ENCODE measurements around the gene TMEM108. TPM values are rescaled to one million over a fixed set of nuclear protein-coding genes. Genes with fewer than 3 reads are reported as not detected.

TMEM108 gene
- total and polyA plus RNA-seq, 3 experiments from 2014 or later: not detected

- Mint-ChIP-seq H3K27me3 (peaks cover 0 to 4% of the 10 kb centered on the region in 2 donors), H3K36me3 (no peaks in the 10 kb centered on the region), H3K9me3 (peaks cover 0 to 3% (median 0%) of the 10 kb centered on the region in 5 donors), H3K27ac (no peak overlapping the region), H3K4me1 (no peaks in the 10 kb centered on the region), H3K4me3 (no peak overlapping the region)
- Histone ChIP-seq H3K4me1 (ENCODE audit: insufficient read depth, low read length) (no peaks in the 10 kb centered on the region), H3K27me3 (ENCODE audit: insufficient read depth, low read length, poor library complexity, severe bottlenecking) (no peaks in the 10 kb centered on the region), H3K27ac (ENCODE audit: low read depth, low read length) (no peak overlapping the region), H3K36me3 (ENCODE audit: insufficient read depth, low read length) (no peaks in the 10 kb centered on the region), H3K4me3 (ENCODE audit: low read length) (no peak overlapping the region), H3K9me3 (ENCODE audit: low read length) (no peaks in the 10 kb centered on the region)
- no peak for DNase-seq
- ChIA-PET POLR2A (no interaction called here), CTCF (no interaction called here)
Measured at GRCh38 chr3:133113526-133113925, 75.3 kb downstream of the TMEM108 start.

GRCh38 chr3:133113927-133114597 is 75.9 kb downstream of the TMEM108 start:
- Mint-ChIP-seq H3K4me3 (no peak overlapping the region), H3K27me3 (peaks cover 0 to 2% of the 10 kb centered on the region in 2 donors), H3K36me3 (no peaks in the 10 kb centered on the region), H3K9me3 (peaks cover 0 to 3% (median 0%) of the 10 kb centered on the region in 5 donors), H3K4me1 (no peaks in the 10 kb centered on the region), H3K27ac (no peak overlapping the region)
- H3K4me1 ChIP-seq (ENCODE audit: insufficient read depth, low read length): no peaks in the 10 kb centered on the region
- DNase-seq: no peak
- no peaks in the 10 kb centered on the region for H3K9me3 ChIP-seq (ENCODE audit: low read length)
- ChIA-PET CTCF (no interaction called here), POLR2A (no interaction called here)
- no peaks in the 10 kb centered on the region for H3K27me3 ChIP-seq (ENCODE audit: insufficient read depth, low read length, poor library complexity, severe bottlenecking)
- no peak overlapping the region for H3K4me3 ChIP-seq (ENCODE audit: low read length)
- H3K36me3 ChIP-seq (ENCODE audit: insufficient read depth, low read length): no peaks in the 10 kb centered on the region
- no peak overlapping the region for H3K27ac ChIP-seq (ENCODE audit: low read depth, low read length)

GRCh38 chr3:133115176-133115575 is 77.0 kb downstream of the TMEM108 start:
- no peaks in the 10 kb centered on the region for H3K27me3 ChIP-seq (ENCODE audit: insufficient read depth, low read length, poor library complexity, severe bottlenecking)
- no peak for DNase-seq
- H3K36me3 Mint-ChIP-seq: no peaks in the 10 kb centered on the region
- no peak overlapping the region for H3K4me3 ChIP-seq (ENCODE audit: low read length)
- no peak overlapping the region for H3K27ac Mint-ChIP-seq
- POLR2A ChIA-PET: no interaction called here
- CTCF ChIA-PET: no interaction called here
- H3K27me3 Mint-ChIP-seq: peaks cover 0 to 2% of the 10 kb centered on the region in 2 donors
- no peaks in the 10 kb centered on the region for H3K4me1 ChIP-seq (ENCODE audit: insufficient read depth, low read length)
- no peak overlapping the region for H3K4me3 Mint-ChIP-seq
- H3K27ac ChIP-seq (ENCODE audit: low read depth, low read length): no peak overlapping the region
- H3K9me3 ChIP-seq (ENCODE audit: low read length): no peaks in the 10 kb centered on the region
- no peaks in the 10 kb centered on the region for H3K4me1 Mint-ChIP-seq
- no peaks in the 10 kb centered on the region for H3K36me3 ChIP-seq (ENCODE audit: insufficient read depth, low read length)
- peaks cover 0 to 3% (median 0%) of the 10 kb centered on the region in 5 donors for H3K9me3 Mint-ChIP-seq

GRCh38 chr3:133117342-133117741 is 79.2 kb downstream of the TMEM108 start:
- Mint-ChIP-seq H3K9me3 (no peaks in the 10 kb centered on the region), H3K4me3 (no peak overlapping the region), H3K27me3 (peaks cover 3 to 5% of the 10 kb centered on the region in 2 donors), H3K36me3 (no peaks in the 10 kb centered on the region), H3K27ac (no peak overlapping the region), H3K4me1 (no peaks in the 10 kb centered on the region)
- Histone ChIP-seq H3K27me3 (ENCODE audit: insufficient read depth, low read length, poor library complexity, severe bottlenecking) (no peaks in the 10 kb centered on the region), H3K36me3 (ENCODE audit: insufficient read depth, low read length) (no peaks in the 10 kb centered on the region), H3K9me3 (ENCODE audit: low read length) (no peaks in the 10 kb centered on the region), H3K27ac (ENCODE audit: low read depth, low read length) (no peak overlapping the region), H3K4me1 (ENCODE audit: insufficient read depth, low read length) (no peaks in the 10 kb centered on the region), H3K4me3 (ENCODE audit: low read length) (no peak overlapping the region)
- no peak for DNase-seq
- POLR2A ChIA-PET: no interaction called here
- CTCF ChIA-PET: no interaction called here

GRCh38 chr3:133119176-133119575 is 81.0 kb downstream of the TMEM108 start:
- Histone ChIP-seq H3K4me1 (ENCODE audit: insufficient read depth, low read length) (no peaks in the 10 kb centered on the region), H3K9me3 (ENCODE audit: low read length) (no peaks in the 10 kb centered on the region), H3K27me3 (ENCODE audit: insufficient read depth, low read length, poor library complexity, severe bottlenecking) (no peaks in the 10 kb centered on the region), H3K4me3 (ENCODE audit: low read length) (no peak overlapping the region), H3K36me3 (ENCODE audit: insufficient read depth, low read length) (no peaks in the 10 kb centered on the region), H3K27ac (ENCODE audit: low read depth, low read length) (no peak overlapping the region)
- CTCF ChIA-PET: no interaction called here
- Mint-ChIP-seq H3K27me3 (peaks cover 3 to 9% of the 10 kb centered on the region in 2 donors), H3K36me3 (no peaks in the 10 kb centered on the region), H3K4me1 (no peaks in the 10 kb centered on the region), H3K27ac (no peak overlapping the region), H3K9me3 (no peaks in the 10 kb centered on the region), H3K4me3 (no peak overlapping the region)
- POLR2A ChIA-PET: no interaction called here
- no peak for DNase-seq

GRCh38 chr3:133121450-133121849 is 83.3 kb downstream of the TMEM108 start:
- ChIA-PET CTCF (no interaction called here), POLR2A (no interaction called here)
- no peaks in the 10 kb centered on the region for H3K27me3 ChIP-seq (ENCODE audit: insufficient read depth, low read length, poor library complexity, severe bottlenecking)
- H3K9me3 Mint-ChIP-seq: no peaks in the 10 kb centered on the region
- H3K36me3 ChIP-seq (ENCODE audit: insufficient read depth, low read length): no peaks in the 10 kb centered on the region
- no peak overlapping the region for H3K27ac Mint-ChIP-seq
- peaks cover 3 to 9% of the 10 kb centered on the region in 2 donors for H3K27me3 Mint-ChIP-seq
- no peaks in the 10 kb centered on the region for H3K9me3 ChIP-seq (ENCODE audit: low read length)
- H3K4me3 Mint-ChIP-seq: no peak overlapping the region
- no peak overlapping the region for H3K4me3 ChIP-seq (ENCODE audit: low read length)
- no peaks in the 10 kb centered on the region for H3K4me1 Mint-ChIP-seq
- no peaks in the 10 kb centered on the region for H3K36me3 Mint-ChIP-seq
- H3K27ac ChIP-seq (ENCODE audit: low read depth, low read length): no peak overlapping the region
- DNase-seq: no peak
- no peaks in the 10 kb centered on the region for H3K4me1 ChIP-seq (ENCODE audit: insufficient read depth, low read length)

GRCh38 chr3:133123636-133124035 is 85.4 kb downstream of the TMEM108 start:
- Mint-ChIP-seq H3K9me3 (no peaks in the 10 kb centered on the region), H3K36me3 (no peaks in the 10 kb centered on the region), H3K27ac (no peak overlapping the region), H3K4me1 (no peaks in the 10 kb centered on the region), H3K27me3 (peaks cover 3 to 9% of the 10 kb centered on the region in 2 donors), H3K4me3 (no peak overlapping the region)
- H3K4me3 ChIP-seq (ENCODE audit: low read length): no peak overlapping the region
- no peaks in the 10 kb centered on the region for H3K4me1 ChIP-seq (ENCODE audit: insufficient read depth, low read length)
- no peaks in the 10 kb centered on the region for H3K9me3 ChIP-seq (ENCODE audit: low read length)
- H3K27me3 ChIP-seq (ENCODE audit: insufficient read depth, low read length, poor library complexity, severe bottlenecking): no peaks in the 10 kb centered on the region
- H3K36me3 ChIP-seq (ENCODE audit: insufficient read depth, low read length): no peaks in the 10 kb centered on the region
- ChIA-PET POLR2A (no interaction called here), CTCF (no interaction called here)
- no peak for DNase-seq
- no peak overlapping the region for H3K27ac ChIP-seq (ENCODE audit: low read depth, low read length)

- peaks cover 3 to 9% of the 10 kb centered on the region in 2 donors for H3K27me3 Mint-ChIP-seq
- H3K4me3 Mint-ChIP-seq: no peak overlapping the region
- Histone ChIP-seq H3K9me3 (ENCODE audit: low read length) (no peaks in the 10 kb centered on the region), H3K4me1 (ENCODE audit: insufficient read depth, low read length) (no peaks in the 10 kb centered on the region), H3K36me3 (ENCODE audit: insufficient read depth, low read length) (no peaks in the 10 kb centered on the region), H3K4me3 (ENCODE audit: low read length) (no peak overlapping the region), H3K27ac (ENCODE audit: low read depth, low read length) (no peak overlapping the region), H3K27me3 (ENCODE audit: insufficient read depth, low read length, poor library complexity, severe bottlenecking) (no peaks in the 10 kb centered on the region)
- H3K27ac Mint-ChIP-seq: no peak overlapping the region
- no peaks in the 10 kb centered on the region for H3K36me3 Mint-ChIP-seq
- DNase-seq: no peak
- ChIA-PET POLR2A (no interaction called here), CTCF (no interaction called here)
- no peaks in the 10 kb centered on the region for H3K4me1 Mint-ChIP-seq
- H3K9me3 Mint-ChIP-seq: no peaks in the 10 kb centered on the region
Measured at GRCh38 chr3:133124511-133124910, 86.3 kb downstream of the TMEM108 start.

GRCh38 chr3:133125171-133125570 is 87.0 kb downstream of the TMEM108 start:
- H3K4me1 Mint-ChIP-seq: no peaks in the 10 kb centered on the region
- Histone ChIP-seq H3K27me3 (ENCODE audit: insufficient read depth, low read length, poor library complexity, severe bottlenecking) (no peaks in the 10 kb centered on the region), H3K36me3 (ENCODE audit: insufficient read depth, low read length) (no peaks in the 10 kb centered on the region), H3K4me1 (ENCODE audit: insufficient read depth, low read length) (no peaks in the 10 kb centered on the region), H3K4me3 (ENCODE audit: low read length) (no peak overlapping the region), H3K27ac (ENCODE audit: low read depth, low read length) (no peak overlapping the region), H3K9me3 (ENCODE audit: low read length) (no peaks in the 10 kb centered on the region)
- no peak overlapping the region for H3K27ac Mint-ChIP-seq
- H3K36me3 Mint-ChIP-seq: no peaks in the 10 kb centered on the region
- no peaks in the 10 kb centered on the region for H3K9me3 Mint-ChIP-seq
- H3K4me3 Mint-ChIP-seq: no peak overlapping the region
- H3K27me3 Mint-ChIP-seq: peaks cover 3 to 7% of the 10 kb centered on the region in 2 donors
- CTCF ChIA-PET: no interaction called here
- no peak for DNase-seq
- POLR2A ChIA-PET: no interaction called here
